Measurements from ENCODE around the gene TACR1.
"Not testable (repeated sequence)": the region's sequence is repeated elsewhere in the genome, so short reads cannot be mapped to it uniquely, and the experiment has no call there.

Gene TACR1

DNA sequence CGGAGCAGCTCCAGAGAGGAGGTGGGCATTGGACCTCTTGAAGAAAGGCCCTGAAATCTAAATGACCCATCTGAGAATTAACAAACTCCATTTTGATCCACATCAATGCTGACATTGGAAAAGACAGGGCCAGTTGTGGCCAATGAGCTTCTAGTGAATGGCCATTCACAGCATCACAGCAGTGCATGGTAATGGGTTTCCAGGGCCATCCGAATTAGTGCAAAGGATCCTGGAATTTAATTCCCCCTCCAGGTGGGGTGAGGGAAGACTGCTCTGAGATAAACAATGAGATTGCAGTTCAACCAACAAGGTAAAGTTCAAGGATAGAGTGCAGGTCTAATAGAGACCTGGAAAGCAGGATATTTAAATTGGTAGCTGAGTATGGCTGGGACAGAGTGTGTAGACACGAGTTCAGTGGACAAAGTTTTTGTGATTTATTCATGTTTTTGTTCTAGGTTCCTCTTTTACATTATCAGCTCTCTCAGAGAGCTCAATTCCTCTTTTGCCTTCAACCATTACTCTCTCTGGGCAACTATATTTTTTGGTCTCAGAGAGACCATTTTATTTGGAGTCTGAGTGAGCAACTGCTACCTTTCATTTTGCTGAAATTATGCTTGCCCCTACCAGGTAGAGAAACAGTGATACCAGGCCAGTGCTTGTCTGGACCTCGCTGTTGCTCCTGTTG, 5.0 kb downstream of the TACR1 start:
- DNase-seq (ENCODE audit: low spot score): no peak

DNA sequence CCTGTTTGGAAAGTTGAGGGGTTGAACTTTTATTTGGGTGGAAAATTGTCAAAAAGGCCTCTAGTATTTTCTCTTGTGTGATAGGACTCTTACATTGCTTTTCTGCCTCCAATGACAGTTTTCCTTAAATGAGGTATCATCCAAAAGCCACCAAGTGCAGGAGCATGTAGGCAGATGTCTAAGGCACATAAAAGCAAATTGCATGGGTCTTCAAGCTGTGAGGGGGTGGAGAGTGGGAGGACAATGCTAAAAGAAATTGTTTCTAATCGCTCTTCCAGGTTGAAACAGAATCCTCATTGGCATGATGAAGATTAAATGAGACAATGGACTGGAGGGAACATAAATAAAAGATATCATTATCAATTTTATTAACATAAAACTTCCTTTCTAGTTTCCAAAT, 6.8 kb downstream of the TACR1 start:
- no peak for DNase-seq (ENCODE audit: low spot score)

- no peak for DNase-seq (ENCODE audit: low spot score)
These were observed 8.9 kb downstream of the TACR1 start for GRCh38 chr2:75190271-75190990.

DNA sequence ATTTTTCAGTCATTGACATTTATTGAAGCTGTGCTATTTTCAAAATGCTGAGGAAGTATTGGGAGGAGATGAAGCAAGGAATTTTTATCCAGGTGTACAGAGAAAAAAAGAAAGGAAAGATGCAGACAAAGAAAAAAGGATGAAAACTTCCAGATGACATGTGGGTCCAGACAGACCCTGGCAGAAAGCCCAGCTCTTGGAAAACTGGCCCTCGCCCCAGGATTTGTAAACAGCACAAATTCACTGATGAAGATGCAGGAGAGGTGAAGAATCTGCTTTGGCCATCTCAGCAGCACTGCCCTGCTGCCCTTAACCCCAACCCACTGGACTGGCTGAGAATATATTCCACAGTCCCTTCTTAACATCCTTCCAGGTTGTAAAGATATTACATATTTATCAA, 12.5 kb downstream of the TACR1 start:
- DNase-seq (ENCODE audit: low spot score): peak; percentile 4

GRCh38 chr2:75182606-75183005, 16.7 kb downstream of the TACR1 start:
- DNase-seq (ENCODE audit: low spot score): no peak

DNA sequence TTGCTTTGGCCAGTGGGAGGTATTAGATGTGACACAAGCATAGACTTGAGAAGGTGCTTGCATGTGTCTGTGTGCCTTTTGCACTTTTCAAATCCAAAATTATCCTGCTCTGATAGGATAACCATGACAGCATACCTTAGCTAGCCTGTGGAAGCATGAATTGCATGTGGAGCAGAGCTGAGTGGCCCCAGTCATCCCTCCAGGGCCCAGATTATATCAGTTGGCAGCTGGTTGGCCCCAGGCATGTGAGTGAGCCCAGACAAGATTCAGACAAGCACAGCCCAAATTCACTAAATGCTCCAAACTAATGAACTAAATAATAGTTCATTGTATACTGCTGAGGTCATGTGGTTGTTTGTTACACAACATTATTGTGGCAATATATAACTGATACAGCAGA, 18.8 kb downstream of the TACR1 start:
- DNase-seq (ENCODE audit: low spot score): no peak

DNA sequence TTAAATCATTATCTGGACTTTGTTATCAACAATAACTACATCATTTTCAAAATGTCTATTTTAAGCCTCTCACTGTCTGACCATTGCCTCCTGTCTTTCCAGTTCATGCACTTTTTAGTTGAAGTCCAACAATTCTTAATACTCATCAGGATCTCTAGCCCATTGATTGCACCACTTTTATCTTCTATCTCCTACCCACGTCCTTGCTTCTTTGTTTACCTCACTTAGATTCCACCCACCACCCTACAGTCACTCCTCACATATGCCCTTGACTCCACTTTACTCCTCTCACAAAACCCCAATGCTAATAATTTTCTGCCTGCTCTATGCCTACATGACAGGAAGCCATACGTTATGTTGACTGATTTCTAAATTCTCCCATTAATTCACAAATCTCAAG, 21.9 kb downstream of the TACR1 start:
- DNase-seq (ENCODE audit: low spot score): no peak

GRCh38 chr2:75175456-75175855, 23.9 kb downstream of the TACR1 start:
- DNase-seq (ENCODE audit: low spot score): no peak

DNA sequence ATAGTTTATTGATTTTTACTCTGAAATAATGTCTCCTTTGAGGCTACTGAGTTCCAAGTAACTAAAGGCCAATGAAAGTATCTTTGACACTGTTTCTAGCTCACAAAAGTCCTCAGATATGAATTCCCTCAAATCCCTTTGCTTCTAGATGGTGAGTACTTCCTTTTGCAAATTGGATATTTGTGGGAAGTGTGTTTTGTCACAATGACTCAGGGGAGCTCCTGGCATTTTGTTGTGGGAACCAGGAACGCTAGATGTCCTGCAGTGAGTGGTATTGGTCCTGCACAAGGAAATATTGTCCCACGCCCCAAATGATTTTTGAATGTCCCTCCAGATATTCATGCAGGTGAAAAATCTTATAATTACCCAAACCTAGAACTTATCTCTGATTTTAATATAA, 24.3 kb downstream of the TACR1 start:
- no peak for DNase-seq (ENCODE audit: low spot score)

DNA sequence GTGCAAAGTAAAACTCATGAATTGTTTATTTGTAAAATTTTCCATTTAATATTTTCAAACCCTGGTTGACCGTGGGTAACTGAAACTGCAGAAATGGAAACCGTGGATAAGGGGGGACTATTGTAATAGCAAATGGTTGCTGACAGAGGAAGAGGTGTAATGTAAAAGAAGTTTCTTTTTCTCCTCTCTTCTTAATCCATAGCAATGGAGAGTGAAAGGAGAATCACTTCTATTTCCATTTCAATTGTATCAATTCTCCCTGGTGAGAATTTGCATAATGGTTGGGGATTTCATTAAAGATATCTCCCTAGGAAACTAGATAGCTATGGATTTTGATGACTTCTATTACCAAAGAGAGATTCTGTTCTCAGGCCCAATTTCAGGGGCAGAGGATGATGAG, 24.8 kb downstream of the TACR1 start:
- no peak for DNase-seq (ENCODE audit: low spot score)

DNA sequence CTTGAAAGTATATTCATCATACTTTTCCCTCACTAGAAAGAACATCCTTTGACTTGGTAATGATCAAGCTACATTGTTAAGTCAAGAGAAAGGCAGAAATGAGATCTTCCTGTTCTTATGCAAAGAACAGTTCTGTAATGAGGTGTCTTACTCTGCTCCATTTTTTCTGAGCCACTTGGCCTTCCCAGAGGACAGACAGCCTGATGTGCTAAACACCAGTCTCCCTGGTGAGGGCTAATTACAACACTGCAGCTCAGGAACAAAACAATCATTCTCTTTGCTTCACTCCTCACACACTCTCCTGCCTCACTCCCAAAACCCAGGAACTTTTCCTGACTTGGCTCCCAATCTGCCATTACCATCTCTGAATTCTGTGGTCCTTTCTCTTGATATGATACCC, 25.6 kb downstream of the TACR1 start:
- no peak for DNase-seq (ENCODE audit: low spot score)

GRCh38 chr2:75171423-75171822, 27.9 kb downstream of the TACR1 start:
- not testable (repeated sequence) for DNase-seq (ENCODE audit: low spot score)

DNA sequence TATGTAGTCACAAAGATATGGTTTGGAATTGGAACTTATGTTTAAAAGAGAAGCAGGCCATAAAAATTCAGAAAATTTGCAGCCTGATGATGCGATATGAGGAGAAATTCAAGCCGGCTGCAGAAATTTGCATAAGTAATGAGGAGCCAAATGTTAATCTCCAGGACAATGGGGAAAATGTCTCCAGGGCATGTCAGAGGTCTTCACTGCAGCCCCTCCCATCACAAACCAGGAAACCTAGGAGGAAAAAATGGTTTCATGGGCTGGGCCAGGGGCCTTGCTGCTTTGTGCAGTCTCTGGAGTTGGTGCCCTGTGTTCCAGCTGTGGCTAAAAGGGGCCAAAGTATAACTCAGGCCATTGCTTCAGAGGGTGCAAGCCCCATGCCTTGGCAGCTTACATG, 28.4 kb downstream of the TACR1 start:
- no peak for DNase-seq (ENCODE audit: low spot score)

DNA sequence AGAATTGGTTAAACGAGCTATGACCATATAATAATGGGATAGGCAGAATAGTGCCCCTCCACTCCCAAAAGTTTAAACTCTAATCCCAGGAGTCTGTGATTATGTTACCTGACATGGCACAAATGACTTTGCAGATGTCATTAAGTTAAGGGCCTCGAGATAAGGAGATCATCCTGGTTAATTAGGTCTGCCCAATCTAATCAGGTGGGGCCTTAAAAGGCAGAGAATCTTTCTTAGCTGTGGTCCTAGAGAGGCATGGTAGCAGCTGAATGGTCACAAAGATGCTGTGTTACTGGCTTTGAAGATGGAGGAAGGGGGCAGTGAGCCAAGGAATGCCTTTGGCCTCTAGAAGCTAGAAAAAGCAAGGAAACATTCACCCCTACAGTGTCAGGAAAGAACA, 31.1 kb downstream of the TACR1 start:
- DNase-seq (ENCODE audit: low spot score): no peak

DNA sequence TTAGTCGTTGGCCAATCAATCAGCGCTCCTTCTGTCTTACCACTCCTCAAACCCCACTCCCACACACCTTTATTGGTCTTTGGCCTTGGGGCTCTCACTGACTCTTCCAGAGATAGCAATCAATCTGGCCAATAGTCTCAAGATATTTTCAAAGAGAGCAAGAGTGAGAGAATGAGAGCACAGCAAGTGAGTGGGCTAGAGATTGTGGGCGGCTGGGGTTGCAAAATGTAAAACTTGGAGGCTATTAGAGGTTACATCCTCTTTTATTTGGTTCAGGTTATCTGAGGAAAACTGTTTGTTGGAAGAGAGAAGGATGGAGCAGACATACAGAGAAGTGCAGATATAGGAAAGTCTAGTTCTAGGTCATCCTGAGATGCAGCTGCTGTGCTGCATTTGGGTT, 32.8 kb downstream of the TACR1 start:
- DNase-seq (ENCODE audit: low spot score): no peak

DNA sequence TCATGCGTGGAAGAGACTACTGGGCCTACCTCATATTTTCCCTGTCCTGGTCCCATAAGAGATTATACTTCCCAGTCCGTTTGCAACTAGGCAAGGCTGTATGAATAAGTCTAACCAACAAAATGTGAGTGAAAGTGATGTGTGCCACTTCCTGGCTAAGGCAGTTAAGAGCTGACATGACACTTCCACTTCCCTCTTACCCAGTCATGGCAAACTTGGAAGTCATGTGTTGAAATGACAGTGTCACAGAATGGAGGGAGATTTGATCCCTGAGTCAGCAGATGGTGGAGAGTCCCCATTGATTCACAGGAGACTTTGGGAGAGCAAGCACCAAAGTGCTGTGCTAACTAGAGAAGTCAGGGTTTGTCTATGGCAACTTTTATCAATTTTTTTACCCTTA, 36.4 kb downstream of the TACR1 start:
- DNase-seq (ENCODE audit: low spot score): no peak

DNA sequence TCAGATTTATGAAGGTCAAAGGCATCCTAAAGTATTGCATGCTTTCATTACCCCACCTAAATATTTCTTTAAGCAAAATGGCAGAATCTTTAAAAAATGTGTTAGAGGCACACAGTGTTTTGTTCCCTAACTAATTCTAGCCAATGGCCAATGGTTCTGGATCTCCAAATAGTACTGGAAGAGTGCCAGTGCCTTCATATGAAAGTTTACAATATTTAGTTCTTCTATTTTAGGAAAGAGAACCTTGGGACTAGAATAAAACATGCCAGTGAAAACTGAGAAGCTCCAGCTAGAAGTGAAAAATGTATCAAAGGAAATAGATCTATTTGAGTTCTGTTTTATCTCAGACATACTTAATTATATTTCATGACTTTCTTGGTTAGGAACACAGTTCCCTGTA, 37.1 kb downstream of the TACR1 start:
- DNase-seq (ENCODE audit: low spot score): no peak

- no peak for DNase-seq (ENCODE audit: low spot score)
These were observed 41.9 kb downstream of the TACR1 start for GRCh38 chr2:75157435-75157834.

- no peak for DNase-seq (ENCODE audit: low spot score)
These were observed 44.2 kb downstream of the TACR1 start for GRCh38 chr2:75155115-75155514.

DNA sequence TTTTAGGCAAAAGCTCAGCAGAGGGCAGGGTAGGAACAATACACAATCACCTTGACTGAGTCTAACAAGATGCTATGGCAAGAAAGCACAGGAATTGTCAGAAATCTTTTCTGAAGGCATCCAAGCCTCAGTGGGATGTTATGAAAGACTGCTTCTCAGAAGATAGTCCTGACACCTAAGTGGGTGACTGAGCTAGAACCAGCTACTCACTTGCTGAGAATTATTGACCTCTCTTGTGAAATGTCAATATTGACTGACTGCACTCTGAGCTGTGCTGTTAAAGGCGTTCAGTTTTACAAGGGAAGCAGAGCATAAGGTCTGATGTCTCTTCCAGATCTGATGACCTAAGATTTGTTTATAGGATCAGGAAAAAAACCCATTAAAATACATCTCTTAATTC, 46.1 kb downstream of the TACR1 start:
- DNase-seq (ENCODE audit: low spot score): no peak

- not testable (repeated sequence) for DNase-seq (ENCODE audit: low spot score)
These were observed 47.1 kb downstream of the TACR1 start for GRCh38 chr2:75152243-75152642.

GRCh38 chr2:75147884-75148283, 51.4 kb downstream of the TACR1 start:
- DNase-seq (ENCODE audit: low spot score): not testable (repeated sequence)

DNA sequence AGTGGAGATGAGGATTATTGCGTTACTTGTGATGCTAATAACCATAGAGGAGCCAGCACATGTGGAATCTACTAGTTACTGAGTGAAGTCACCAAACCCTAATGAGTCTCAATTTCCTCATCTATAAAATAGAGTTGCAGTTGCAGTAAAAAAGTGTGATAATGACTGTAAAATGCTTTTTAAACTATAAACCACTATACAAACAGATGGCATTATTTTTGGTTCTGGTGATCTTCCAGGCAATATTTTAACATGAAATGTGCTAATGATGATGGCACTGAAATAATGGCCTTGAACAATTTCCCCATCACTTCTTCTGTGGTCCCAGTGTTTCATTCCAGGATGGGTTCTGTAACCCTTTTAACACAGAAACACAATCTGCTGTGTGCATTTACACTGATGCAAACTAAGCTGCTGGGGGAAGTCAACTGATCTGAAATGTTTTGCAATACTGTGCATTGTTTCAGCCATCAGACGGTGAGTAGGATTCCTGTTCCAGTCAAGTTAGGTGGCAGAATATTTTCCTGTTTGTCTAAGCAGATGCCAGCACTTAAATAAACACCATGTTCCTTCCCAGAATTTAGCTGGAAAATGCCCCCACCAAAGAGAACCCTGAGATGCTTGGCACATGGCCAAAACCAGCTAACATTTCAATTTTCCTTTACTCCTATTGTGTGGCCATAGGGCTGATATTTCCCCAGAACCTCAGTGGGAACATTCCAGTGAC, 52.6 kb downstream of the TACR1 start:
- DNase-seq (ENCODE audit: low spot score): no peak

Data from cerebellar cortex (tissue), 1 donor.